Neuronal stem cell (in vitro differentiated cells): Measurements from ENCODE around the gene LIN52.
A peak's percentile ranks its signal among the peaks of the same experiment; 100 is the strongest.

Experiments
- DNase-seq: peaks from one replicate; pipeline ENCODE4 v3.0.0-alpha.2; 2013; ENCODE audit warnings: low spot score
- H2AFZ ChIP-seq: one replicate; pipeline ENCODE4 v1.6.1; 2013; ENCODE audit warnings: mild to moderate bottlenecking, low read length, inconsistent platforms
- H2AK5ac ChIP-seq: 2 replicates; pipeline ENCODE4 v1.6.1; 2013; ENCODE audit warnings: low read depth, mild to moderate bottlenecking, inconsistent platforms, low read length, moderate library complexity, mixed read lengths
- H2BK120ac ChIP-seq: 2 replicates; pipeline ENCODE4 v1.6.1; 2013; ENCODE audit warnings: low read depth, mild to moderate bottlenecking, inconsistent platforms, low read length, moderate library complexity, mixed read lengths
- H2BK12ac ChIP-seq: one replicate; pipeline ENCODE4 v1.6.1; 2013; ENCODE audit warnings: low read length, inconsistent platforms
- H2BK15ac ChIP-seq: 2 replicates; pipeline ENCODE4 v1.6.1; 2013; ENCODE audit warnings: mild to moderate bottlenecking, low read length, inconsistent platforms, mixed read lengths
- H2BK5ac ChIP-seq: one replicate; pipeline ENCODE4 v1.6.1; 2013; ENCODE audit warnings: inconsistent platforms, mild to moderate bottlenecking, low read length, moderate library complexity
- H3K14ac ChIP-seq: one replicate; pipeline ENCODE4 v1.6.1; 2013; ENCODE audit warnings: low read length, inconsistent platforms
- H3K18ac ChIP-seq: 2 replicates; pipeline ENCODE4 v1.6.1; 2013; ENCODE audit warnings: low read length, inconsistent platforms
- H3K23ac ChIP-seq: 2 replicates; pipeline ENCODE4 v1.6.1; 2013; ENCODE audit warnings: low read depth, mild to moderate bottlenecking, mixed read lengths, low read length, inconsistent platforms; ENCODE audit not compliant: poor library complexity
- H3K27ac ChIP-seq: replicated peaks from 3 replicates; pipeline ENCODE4 v1.5.1; 2013; ENCODE audit warnings: low read length, inconsistent platforms
- H3K27me3 ChIP-seq, 3 experiments: 2 replicates each; pipeline ENCODE4 v1.6.1; 2013; ENCODE audit warnings: low read length in 3 of 3, mild to moderate bottlenecking in 2 of 3, inconsistent platforms in 1 of 3, low read depth in 1 of 3, mixed read lengths in 1 of 3, moderate library complexity in 1 of 3; ENCODE audit not compliant: control insufficient read depth in 3 of 3, insufficient read depth in 3 of 3
- H3K36me3 ChIP-seq, 2 donors: replicated peaks in 1 of 2; 2 replicates each; pipeline ENCODE4 v1.6.1; 2013; ENCODE audit warnings: low read length in 2 of 2; ENCODE audit not compliant: control insufficient read depth in 2 of 2, insufficient read depth in 2 of 2
- H3K4ac ChIP-seq: 2 replicates; pipeline ENCODE4 v1.6.1; 2013; ENCODE audit warnings: inconsistent platforms, mild to moderate bottlenecking, low read length, moderate library complexity
- H3K4me1 ChIP-seq, 2 donors: 1 replicate in 1 of 2; 2 replicates in 1 of 2; pipeline ENCODE4 v1.6.1; 2013; ENCODE audit warnings: low read length in 2 of 2, low read depth in 1 of 2; ENCODE audit not compliant: control insufficient read depth in 2 of 2, insufficient read depth in 1 of 2
- H3K4me2 ChIP-seq: one replicate; pipeline ENCODE4 v1.6.1; 2013; ENCODE audit warnings: mild to moderate bottlenecking, low read length, inconsistent platforms; ENCODE audit not compliant: insufficient read depth, poor library complexity, severe bottlenecking
- H3K4me3 ChIP-seq, 2 donors: 2 replicates each; pipeline ENCODE4 v1.5.1; 2013; ENCODE audit warnings: low read length in 2 of 2, mild to moderate bottlenecking in 2 of 2, inconsistent platforms in 1 of 2, moderate library complexity in 1 of 2
- H3K79me1 ChIP-seq: one replicate; pipeline ENCODE4 v1.6.1; 2013; ENCODE audit warnings: low read depth, mild to moderate bottlenecking, inconsistent platforms, low read length, moderate library complexity
- H3K9ac ChIP-seq: one replicate; pipeline ENCODE4 v1.6.1; 2013; ENCODE audit warnings: mild to moderate bottlenecking, low read depth, low read length, inconsistent platforms; ENCODE audit not compliant: poor library complexity
- H3K9me3 ChIP-seq, 2 donors: replicated peaks in 1 of 2; 2 replicates each; pipeline versions ENCODE3 to v1.6.1; 2013; ENCODE audit warnings: low read length in 2 of 2, mild to moderate bottlenecking in 2 of 2, inconsistent platforms in 1 of 2, low read depth in 1 of 2, mixed read lengths in 1 of 2, moderate library complexity in 1 of 2; ENCODE audit not compliant: control insufficient read depth in 2 of 2, insufficient read depth in 1 of 2
- H4K8ac ChIP-seq: one replicate; pipeline ENCODE4 v1.6.1; 2013; ENCODE audit warnings: low read depth, mild to moderate bottlenecking, inconsistent platforms, low read length, moderate library complexity
- H4K91ac ChIP-seq: one replicate; pipeline ENCODE4 v1.6.1; 2013; ENCODE audit warnings: low read length, low read depth, mild to moderate bottlenecking, inconsistent platforms; ENCODE audit not compliant: poor library complexity
- WGBS, 2 donors: extraction: QIAGEN DNeasy Blood & Tissue Kit; methylation state at CpG; one replicate each; pipeline ENCODE4 v1.1.7; 2013; ENCODE audit warnings: missing lambda C conversion rate in 2 of 2, mixed read lengths in 1 of 2; ENCODE audit not compliant: insufficient read length in 2 of 2, insufficient replicate concordance in 1 of 2; ENCODE audit errors: extremely low coverage in 2 of 2; 5-methylcytosine and 5-hydroxymethylcytosine counted together

LIN52 gene

GRCh38 chr14:74240794-74241651 is 156.3 kb downstream of the LIN52 start:
- Histone ChIP-seq H3K23ac (peak overlapping the region; percentile 50), H3K27me3 (peaks cover 39 to 96% (median 76%) of the 10 kb centered on the region in 3 experiments), H3K4me3 (no peak overlapping the region), H2BK12ac (peak overlapping the region; percentile 60), H2BK15ac (peak overlapping the region; percentile 72), H3K36me3 (no peaks in the 10 kb centered on the region), H3K4me1 (peaks cover 2 to 4% of the 10 kb centered on the region in 2 donors), H2AK5ac (peak overlapping the region; percentile 82), H3K9me3 (no peaks in the 10 kb centered on the region), H4K8ac (no peak overlapping the region), H4K91ac (no peak overlapping the region), H3K18ac (peak overlapping the region; percentile 94), H3K4me2 (peak overlapping the region; percentile 46), H2AFZ (peak overlapping the region; percentile 89), H2BK5ac (peak overlapping the region; percentile 79), H3K27ac (no peak overlapping the region), H3K4ac (no peak overlapping the region), H2BK120ac (peak overlapping the region; percentile 57), H3K14ac (peak overlapping the region; percentile 25), H3K79me1 (no peaks in the 10 kb centered on the region), H3K9ac (peak overlapping the region; percentile 25)
- no CpG with 5 or more reads among the region's 80 CpGs for WGBS, 2 donors
- no peak for DNase-seq

GRCh38 chr14:74241652-74242017 is 156.9 kb downstream of the LIN52 start:
- Histone ChIP-seq H3K36me3 (no peaks in the 10 kb centered on the region), H3K23ac (no peak overlapping the region), H3K4me1 (peaks cover 2 to 6% of the 10 kb centered on the region in 2 donors), H4K8ac (no peak overlapping the region), H3K79me1 (no peaks in the 10 kb centered on the region), H3K27ac (no peak overlapping the region), H2BK12ac (no peak overlapping the region), H2BK120ac (no peak overlapping the region), H3K4ac (no peak overlapping the region), H2BK15ac (no peak overlapping the region), H2BK5ac (peak overlapping the region; percentile 79), H3K9ac (no peak overlapping the region), H3K9me3 (no peaks in the 10 kb centered on the region), H2AK5ac (peak overlapping the region; percentile 82), H3K14ac (no peak overlapping the region), H2AFZ (peak overlapping the region; percentile 89), H3K4me3 (no peak overlapping the region), H4K91ac (no peak overlapping the region), H3K27me3 (peaks cover 39 to 98% (median 76%) of the 10 kb centered on the region in 3 experiments), H3K4me2 (no peak overlapping the region), H3K18ac (peak overlapping the region; percentile 6)
- WGBS, 2 donors = no CpG with 5 or more reads among the region's 14 CpGs
- DNase-seq = no peak

GRCh38 chr14:74242021-74242779 is 157.4 kb downstream of the LIN52 start:
- H3K23ac ChIP-seq = no peak overlapping the region
- H3K18ac ChIP-seq = peak overlapping the region; percentile 49
- H3K4me1 ChIP-seq = peaks cover 2 to 10% of the 10 kb centered on the region in 2 donors
- no peak overlapping the region for H3K4me3 ChIP-seq
- no peak overlapping the region for H2BK5ac ChIP-seq
- no peak overlapping the region for H3K4me2 ChIP-seq
- no peak for DNase-seq
- H2BK15ac ChIP-seq = no peak overlapping the region
- H3K9ac ChIP-seq = no peak overlapping the region
- H3K9me3 ChIP-seq = no peaks in the 10 kb centered on the region
- H2BK12ac ChIP-seq = peak overlapping the region; percentile 68
- H4K91ac ChIP-seq = no peak overlapping the region
- no peak overlapping the region for H3K14ac ChIP-seq
- no peak overlapping the region for H2AK5ac ChIP-seq
- no CpG with 5 or more reads among the region's 28 CpGs for WGBS, 2 donors
- H4K8ac ChIP-seq = no peak overlapping the region
- no peaks in the 10 kb centered on the region for H3K79me1 ChIP-seq
- no peak overlapping the region for H3K4ac ChIP-seq
- H3K27ac ChIP-seq = no peak overlapping the region
- H2BK120ac ChIP-seq = no peak overlapping the region
- H3K27me3 ChIP-seq = peaks cover 39 to 100% (median 74%) of the 10 kb centered on the region in 3 experiments
- H2AFZ ChIP-seq = no peak overlapping the region
- no peaks in the 10 kb centered on the region for H3K36me3 ChIP-seq

DNA sequence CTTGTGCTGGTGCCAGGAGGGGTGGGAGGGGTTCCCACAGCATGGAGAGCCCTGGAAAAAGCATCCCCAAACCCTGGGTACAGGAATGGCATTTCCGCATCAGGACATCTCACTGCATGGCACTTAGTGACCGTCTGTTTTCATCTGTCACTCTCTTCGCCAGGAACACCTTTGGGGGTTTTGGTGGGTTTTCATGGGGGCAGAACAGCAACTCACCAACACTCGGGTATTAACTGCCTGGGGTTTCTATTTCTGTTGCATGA is 158.0 kb downstream of the LIN52 start:
- H2BK120ac ChIP-seq = no peak overlapping the region
- H3K79me1 ChIP-seq = no peaks in the 10 kb centered on the region
- no peak overlapping the region for H2BK12ac ChIP-seq
- H4K8ac ChIP-seq = no peak overlapping the region
- no peak overlapping the region for H4K91ac ChIP-seq
- H3K18ac ChIP-seq = no peak overlapping the region
- no peak overlapping the region for H3K4ac ChIP-seq
- H2BK5ac ChIP-seq = no peak overlapping the region
- H3K4me2 ChIP-seq = no peak overlapping the region
- no peak overlapping the region for H2AFZ ChIP-seq
- H3K4me3 ChIP-seq = no peak overlapping the region
- peaks cover 2 to 10% of the 10 kb centered on the region in 2 donors for H3K4me1 ChIP-seq
- H3K36me3 ChIP-seq = no peaks in the 10 kb centered on the region
- no peak overlapping the region for H2BK15ac ChIP-seq
- no peak overlapping the region for H3K9ac ChIP-seq
- H3K27ac ChIP-seq = no peak overlapping the region
- no peak overlapping the region for H2AK5ac ChIP-seq
- no CpG with 5 or more reads among the region's 4 CpGs for WGBS, 2 donors
- no peak overlapping the region for H3K14ac ChIP-seq
- no peaks in the 10 kb centered on the region for H3K9me3 ChIP-seq
- no peak for DNase-seq
- peaks cover 39 to 100% (median 69%) of the 10 kb centered on the region in 3 experiments for H3K27me3 ChIP-seq
- H3K23ac ChIP-seq = no peak overlapping the region
